AG04450 (cell line): ENCODE results near the gene CACNA2D3. TPM values are rescaled to one million over a fixed set of nuclear protein-coding genes. Genes with fewer than 3 reads are reported as not detected.

ENCODE experiments used
- CTCF ChIA-PET: fragments of 300-600, 350-600 bp; formaldehyde crosslinking; extraction: SDS; loops from one replicate; lab custom pipeline; 2022; ENCODE audit warnings: antibody characterized with exemption, inconsistent platforms; lab: Charles Lee
- POLR2A ChIA-PET: fragments of 350-600 bp; formaldehyde crosslinking; extraction: SDS; loops from one replicate; lab custom pipeline; 2021; ENCODE audit warnings: antibody characterized with exemption, inconsistent platforms; lab: Yijun Ruan, JAX
- DNase-seq: peaks from one replicate; pipeline ENCODE4 v3.0.0-alpha.2; 2011; ENCODE audit warnings: low read depth, low spot score
- H3K27ac ChIP-seq: one replicate; pipeline ENCODE4 v1.5.1; 2012; ENCODE audit warnings: low read depth, low read length, control low read depth
- H3K27me3 ChIP-seq: one replicate; pipeline ENCODE4 v1.6.0; 2012; ENCODE audit warnings: low read length; ENCODE audit not compliant: control insufficient read depth, insufficient read depth
- H3K4me3 ChIP-seq: 2 replicates; pipeline ENCODE4 v1.5.1; 2011; ENCODE audit warnings: mild to moderate bottlenecking, low read depth, low read length, control low read depth
- H3K9me3 ChIP-seq: 2 replicates; pipeline ENCODE4 v1.5.1; 2012; ENCODE audit warnings: low read length; ENCODE audit not compliant: control insufficient read depth, insufficient read depth
- CTCF ChIP-seq: IDR thresholded peaks from 2 replicates; pipeline ENCODE4 v1.5.1; 2011; ENCODE audit warnings: low read depth, low read length, control low read depth, inconsistent platforms
- polyA plus RNA-seq: library from polyadenylated mRNA; depleted of rRNA; stranded (reverse); fragments of >200 nt; gene quantifications from 2 replicates; pipeline ENCODE4 v1.2.3, GENCODE V29; 2011

CACNA2D3 gene
- polyA plus RNA-seq, 1 experiment, result 0.32 TPM

- CTCF ChIA-PET, result no interaction called here
- no peaks in the 10 kb centered on the region for H3K27me3 ChIP-seq
- no peak overlapping the region for H3K4me3 ChIP-seq
- no peak for TF ChIP-seq CTCF
- peaks cover 19% of the 10 kb centered on the region; the same call in 1 of the 2 replicates for H3K9me3 ChIP-seq
- no peak overlapping the region for H3K27ac ChIP-seq
- no peak for DNase-seq
- POLR2A ChIA-PET, result no interaction called here
Measured at GRCh38 chr3:54182242-54182641, 59.9 kb downstream of the CACNA2D3 start.

- ChIA-PET POLR2A (no interaction called here), CTCF (no interaction called here)
- H3K9me3 ChIP-seq, result peaks cover 19% of the 10 kb centered on the region; the same call in 1 of the 2 replicates
- no peak overlapping the region for H3K4me3 ChIP-seq
- no peak overlapping the region for H3K27ac ChIP-seq
- no peaks in the 10 kb centered on the region for H3K27me3 ChIP-seq
- DNase-seq, result no peak
- TF ChIP-seq CTCF, result no peak
Measured at GRCh38 chr3:54185740-54186139, 63.4 kb downstream of the CACNA2D3 start.

GRCh38 chr3:54188176-54188791 is 65.9 kb downstream of the CACNA2D3 start:
- no peak for DNase-seq
- Histone ChIP-seq H3K4me3 (no peak overlapping the region), H3K9me3 (peaks cover 22% of the 10 kb centered on the region; the same call in 1 of the 2 replicates), H3K27me3 (no peaks in the 10 kb centered on the region), H3K27ac (no peak overlapping the region)
- CTCF ChIA-PET, result no interaction called here
- POLR2A ChIA-PET, result no interaction called here
- TF ChIP-seq CTCF, result no peak

- ChIA-PET CTCF (no interaction called here), POLR2A (no interaction called here)
- DNase-seq, result no peak
- H3K4me3 ChIP-seq, result no peak overlapping the region
- TF ChIP-seq CTCF, result no peak
- peaks cover 14% of the 10 kb centered on the region; the same call in 1 of the 2 replicates for H3K9me3 ChIP-seq
- no peak overlapping the region for H3K27ac ChIP-seq
- no peaks in the 10 kb centered on the region for H3K27me3 ChIP-seq
Measured at GRCh38 chr3:54191220-54191619, 68.9 kb downstream of the CACNA2D3 start.

- CTCF ChIA-PET, result no interaction called here
- peaks cover 10% of the 10 kb centered on the region; the same call in 1 of the 2 replicates for H3K9me3 ChIP-seq
- no peaks in the 10 kb centered on the region for H3K27me3 ChIP-seq
- H3K4me3 ChIP-seq, result no peak overlapping the region
- no peak for DNase-seq
- POLR2A ChIA-PET, result no interaction called here
- H3K27ac ChIP-seq, result no peak overlapping the region
- no peak for TF ChIP-seq CTCF
Measured at GRCh38 chr3:54192026-54192425, 69.7 kb downstream of the CACNA2D3 start.
